ENCODE results near the gene LEPR. TPM values are rescaled to one million over a fixed set of nuclear protein-coding genes. Genes with fewer than 3 reads are reported as not detected.
"Not testable (repeated sequence)": the region's sequence is repeated elsewhere in the genome, so short reads cannot be mapped to it uniquely, and the experiment has no call there.

LEPR gene
- total RNA-seq, 1 experiment from 2014 or later, result 1.5 TPM

DNA sequence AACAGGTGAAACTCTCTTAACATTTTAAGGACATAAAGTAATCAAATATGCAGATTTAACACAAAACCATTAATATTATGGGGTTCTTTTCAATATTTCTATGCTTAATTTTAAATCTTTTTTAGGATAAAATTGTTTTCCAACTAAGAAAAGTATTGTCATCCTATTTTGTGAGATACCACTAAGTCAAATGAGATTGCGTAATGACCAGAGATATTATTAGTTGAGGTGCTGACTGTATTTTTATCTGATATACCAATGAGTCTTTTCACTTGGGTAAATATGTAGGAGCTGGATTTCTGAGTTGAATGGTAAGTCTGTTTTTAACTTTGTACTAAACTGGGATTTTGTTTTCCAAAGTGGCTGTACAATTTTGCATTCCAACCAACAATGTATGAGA lies 25.4 kb downstream of the LEPR start:
- Histone ChIP-seq H3K27me3 (ENCODE audit: low read length) (no peaks in the 10 kb centered on the region), H3K79me2 (ENCODE audit: low read length) (no peaks in the 10 kb centered on the region), H3K4me1 (ENCODE audit: low read length) (peaks cover 3% of the 10 kb centered on the region), H3K9me3 (ENCODE audit: low read length) (no peaks in the 10 kb centered on the region), H3K4me3 (ENCODE audit: low read length) (no peak overlapping the region), H3K4me2 (ENCODE audit: low read depth, low read length, poor library complexity, severe bottlenecking) (no peak overlapping the region), H4K20me1 (ENCODE audit: insufficient read depth, low read depth, low read length) (no peaks in the 10 kb centered on the region), H2AFZ (ENCODE audit: low read length) (no peak overlapping the region), H3K9ac (ENCODE audit: low read length) (no peak overlapping the region), H3K27ac (ENCODE audit: low read length) (no peak overlapping the region), H3K9me2 (replicated peaks; ENCODE audit: insufficient read depth, low read length) (no peaks in the 10 kb centered on the region), H3K36me3 (ENCODE audit: insufficient read depth, low read length) (no peaks in the 10 kb centered on the region)
- no peak for DNase-seq

GRCh38 chr1:65449214-65449823 lies 28.9 kb downstream of the LEPR start:
- H3K4me2 ChIP-seq (ENCODE audit: low read depth, low read length, poor library complexity, severe bottlenecking), result no peak overlapping the region
- no peaks in the 10 kb centered on the region for H3K4me1 ChIP-seq (ENCODE audit: low read length)
- H4K20me1 ChIP-seq (ENCODE audit: insufficient read depth, low read depth, low read length), result no peaks in the 10 kb centered on the region
- H3K4me3 ChIP-seq (ENCODE audit: low read length), result no peak overlapping the region
- H3K27me3 ChIP-seq (ENCODE audit: low read length), result no peaks in the 10 kb centered on the region
- no peaks in the 10 kb centered on the region for H3K79me2 ChIP-seq (ENCODE audit: low read length)
- no peaks in the 10 kb centered on the region for H3K36me3 ChIP-seq (ENCODE audit: insufficient read depth, low read length)
- no peak overlapping the region for H3K9ac ChIP-seq (ENCODE audit: low read length)
- no peak overlapping the region for H2AFZ ChIP-seq (ENCODE audit: low read length)
- H3K9me3 ChIP-seq (ENCODE audit: low read length), result no peaks in the 10 kb centered on the region
- H3K27ac ChIP-seq (ENCODE audit: low read length), result no peak overlapping the region
- DNase-seq, result no peak
- H3K9me2 ChIP-seq (replicated peaks; ENCODE audit: insufficient read depth, low read length), result no peaks in the 10 kb centered on the region

DNA sequence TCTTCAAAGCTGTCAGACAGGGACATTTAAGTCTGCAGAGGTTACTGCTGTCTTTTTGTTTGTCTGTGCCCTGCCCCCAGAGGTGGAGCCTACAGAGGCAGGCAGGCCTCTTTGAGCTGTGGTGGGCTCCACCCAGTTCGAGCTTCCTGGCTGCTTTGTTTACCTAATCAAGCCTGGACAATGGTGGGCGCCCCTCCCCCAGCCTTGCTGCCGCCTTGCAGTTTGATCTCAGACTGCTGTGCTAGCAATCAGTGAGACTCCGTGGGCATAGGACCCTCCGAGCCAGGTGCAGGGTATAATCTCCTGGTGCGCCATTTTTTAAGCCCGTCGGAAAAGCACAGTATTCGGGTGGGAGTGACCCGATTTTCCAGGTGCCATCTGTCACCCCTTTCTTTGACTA lies 35.2 kb downstream of the LEPR start:
- H2AFZ ChIP-seq (ENCODE audit: low read length); H3K79me2 ChIP-seq (ENCODE audit: low read length); H3K9me2 ChIP-seq (replicated peaks; ENCODE audit: insufficient read depth, low read length); H4K20me1 ChIP-seq (ENCODE audit: insufficient read depth, low read depth, low read length); H3K4me2 ChIP-seq (ENCODE audit: low read depth, low read length, poor library complexity, severe bottlenecking); H3K36me3 ChIP-seq (ENCODE audit: insufficient read depth, low read length); H3K27me3 ChIP-seq (ENCODE audit: low read length); DNase-seq; H3K27ac ChIP-seq (ENCODE audit: low read length); H3K9me3 ChIP-seq (ENCODE audit: low read length); H3K4me3 ChIP-seq (ENCODE audit: low read length); H3K9ac ChIP-seq (ENCODE audit: low read length); H3K4me1 ChIP-seq (ENCODE audit: low read length): not testable (repeated sequence)

- Histone ChIP-seq H3K27me3 (ENCODE audit: low read length) (no peaks in the 10 kb centered on the region), H3K9me2 (replicated peaks; ENCODE audit: insufficient read depth, low read length) (no peaks in the 10 kb centered on the region), H3K4me2 (ENCODE audit: low read depth, low read length, poor library complexity, severe bottlenecking) (no peak overlapping the region), H3K4me1 (ENCODE audit: low read length) (0 out of 2 replicates have a peak, but pooled peaks cover 4% of the 10 kb centered on the region), H3K36me3 (ENCODE audit: insufficient read depth, low read length) (no peaks in the 10 kb centered on the region), H3K9ac (ENCODE audit: low read length) (no peak overlapping the region), H4K20me1 (ENCODE audit: insufficient read depth, low read depth, low read length) (no peaks in the 10 kb centered on the region; the same call in 1 of the 2 replicates), H2AFZ (ENCODE audit: low read length) (no peak overlapping the region), H3K27ac (ENCODE audit: low read length) (no peak overlapping the region), H3K79me2 (ENCODE audit: low read length) (no peaks in the 10 kb centered on the region), H3K9me3 (ENCODE audit: low read length) (no peaks in the 10 kb centered on the region), H3K4me3 (ENCODE audit: low read length) (no peak overlapping the region)
- no peak for DNase-seq
These were observed 36.0 kb downstream of the LEPR start for GRCh38 chr1:65456481-65456880.

GRCh38 chr1:65457868-65458267 lies 37.4 kb downstream of the LEPR start:
- no peaks in the 10 kb centered on the region for H3K9me3 ChIP-seq (ENCODE audit: low read length)
- DNase-seq, result no peak
- H3K4me1 ChIP-seq (ENCODE audit: low read length), result 0 out of 2 replicates have a peak, but pooled peaks cover 4% of the 10 kb centered on the region
- no peak overlapping the region for H3K27ac ChIP-seq (ENCODE audit: low read length)
- H3K36me3 ChIP-seq (ENCODE audit: insufficient read depth, low read length), result no peaks in the 10 kb centered on the region
- H3K27me3 ChIP-seq (ENCODE audit: low read length), result no peaks in the 10 kb centered on the region
- H3K79me2 ChIP-seq (ENCODE audit: low read length), result no peaks in the 10 kb centered on the region
- H3K9ac ChIP-seq (ENCODE audit: low read length), result no peak overlapping the region
- no peaks in the 10 kb centered on the region for H3K9me2 ChIP-seq (replicated peaks; ENCODE audit: insufficient read depth, low read length)
- H3K4me2 ChIP-seq (ENCODE audit: low read depth, low read length, poor library complexity, severe bottlenecking), result no peak overlapping the region
- H2AFZ ChIP-seq (ENCODE audit: low read length), result no peak overlapping the region
- H4K20me1 ChIP-seq (ENCODE audit: insufficient read depth, low read depth, low read length), result no peaks in the 10 kb centered on the region; the same call in 1 of the 2 replicates
- H3K4me3 ChIP-seq (ENCODE audit: low read length), result no peak overlapping the region

DNA sequence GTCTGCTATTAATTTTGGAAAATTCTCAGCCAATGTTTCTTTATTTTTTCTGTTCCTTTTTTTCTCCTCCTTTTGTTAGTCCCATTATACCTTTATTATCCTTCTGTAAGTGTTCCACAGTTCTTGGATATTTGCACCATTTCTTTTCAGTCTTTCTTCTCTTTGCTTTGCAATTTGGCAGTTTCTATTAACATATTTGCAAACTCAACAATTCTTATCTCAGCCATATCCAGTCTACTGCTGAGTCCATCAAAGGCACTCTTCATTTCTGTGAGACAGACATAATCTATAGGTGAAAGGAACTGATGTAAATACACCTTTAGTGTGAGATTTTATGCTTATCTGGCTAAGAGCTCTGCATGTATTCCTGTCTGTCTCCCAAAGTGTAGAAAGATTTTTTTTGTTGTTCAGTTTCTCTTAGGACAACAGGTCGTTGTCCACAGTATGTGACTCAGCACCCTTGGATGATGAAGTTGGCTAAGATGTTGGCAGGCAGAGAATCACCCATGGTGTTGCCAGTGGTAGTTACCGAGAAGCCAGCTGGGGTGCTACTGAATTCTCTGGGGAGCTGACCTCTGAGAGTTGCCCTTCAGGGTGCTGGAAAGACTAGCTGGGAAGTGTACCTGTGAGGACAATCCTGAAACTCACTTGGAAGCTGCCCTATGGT lies 38.4 kb downstream of the LEPR start:
- Histone ChIP-seq H4K20me1 (ENCODE audit: insufficient read depth, low read depth, low read length) (no peaks in the 10 kb centered on the region; the same call in 1 of the 2 replicates), H3K27ac (ENCODE audit: low read length) (no peak overlapping the region), H3K4me1 (ENCODE audit: low read length) (0 out of 2 replicates have a peak, but pooled peaks cover 4% of the 10 kb centered on the region), H3K79me2 (ENCODE audit: low read length) (no peaks in the 10 kb centered on the region), H3K9ac (ENCODE audit: low read length) (no peak overlapping the region), H3K9me2 (replicated peaks; ENCODE audit: insufficient read depth, low read length) (no peaks in the 10 kb centered on the region), H3K36me3 (ENCODE audit: insufficient read depth, low read length) (no peaks in the 10 kb centered on the region), H3K4me3 (ENCODE audit: low read length) (no peak overlapping the region), H3K9me3 (ENCODE audit: low read length) (no peaks in the 10 kb centered on the region), H3K4me2 (ENCODE audit: low read depth, low read length, poor library complexity, severe bottlenecking) (no peak overlapping the region), H2AFZ (ENCODE audit: low read length) (no peak overlapping the region), H3K27me3 (ENCODE audit: low read length) (no peaks in the 10 kb centered on the region)
- no peak for DNase-seq

GRCh38 chr1:65459397-65459768 lies 38.9 kb downstream of the LEPR start:
- Histone ChIP-seq H3K4me1 (ENCODE audit: low read length) (0 out of 2 replicates have a peak, but pooled peaks cover 4% of the 10 kb centered on the region), H4K20me1 (ENCODE audit: insufficient read depth, low read depth, low read length) (no peaks in the 10 kb centered on the region; the same call in 1 of the 2 replicates), H3K4me3 (ENCODE audit: low read length) (no peak overlapping the region), H3K27me3 (ENCODE audit: low read length) (no peaks in the 10 kb centered on the region), H3K36me3 (ENCODE audit: insufficient read depth, low read length) (no peaks in the 10 kb centered on the region), H3K9me2 (replicated peaks; ENCODE audit: insufficient read depth, low read length) (no peaks in the 10 kb centered on the region), H3K9me3 (ENCODE audit: low read length) (no peaks in the 10 kb centered on the region), H3K79me2 (ENCODE audit: low read length) (no peaks in the 10 kb centered on the region), H3K27ac (ENCODE audit: low read length) (no peak overlapping the region), H3K4me2 (ENCODE audit: low read depth, low read length, poor library complexity, severe bottlenecking) (no peak overlapping the region), H2AFZ (ENCODE audit: low read length) (no peak overlapping the region), H3K9ac (ENCODE audit: low read length) (no peak overlapping the region)
- DNase-seq, result peak; percentile 71

DNA sequence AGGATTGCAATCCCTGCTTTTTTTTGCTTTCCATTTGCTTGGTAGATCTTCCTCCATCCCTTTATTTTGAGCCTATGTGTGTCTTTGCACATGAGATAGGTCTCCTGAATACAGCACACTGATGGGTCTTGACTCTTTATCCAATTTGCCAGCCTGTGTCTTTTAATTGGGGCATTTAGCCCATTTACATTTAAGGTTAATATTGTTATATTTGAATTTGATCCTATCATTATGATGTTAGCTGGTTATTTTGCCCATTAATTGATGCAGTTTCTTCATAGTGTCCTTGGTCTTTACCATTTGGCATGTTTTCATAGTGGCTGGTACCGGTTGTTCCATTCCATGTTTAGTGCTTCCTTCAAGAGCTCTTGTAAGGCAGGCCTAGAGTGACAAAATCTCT lies 45.4 kb downstream of the LEPR start:
- not testable (repeated sequence) for DNase-seq; H3K9ac ChIP-seq (ENCODE audit: low read length); H3K27ac ChIP-seq (ENCODE audit: low read length)

More for the DNA sequence above, 45.4 kb downstream of the LEPR start:
- H3K4me3 ChIP-seq (ENCODE audit: low read length); H3K4me2 ChIP-seq (ENCODE audit: low read depth, low read length, poor library complexity, severe bottlenecking); H3K79me2 ChIP-seq (ENCODE audit: low read length); H3K9me2 ChIP-seq (replicated peaks; ENCODE audit: insufficient read depth, low read length); H2AFZ ChIP-seq (ENCODE audit: low read length); H3K36me3 ChIP-seq (ENCODE audit: insufficient read depth, low read length); H3K4me1 ChIP-seq (ENCODE audit: low read length); H3K9me3 ChIP-seq (ENCODE audit: low read length); H3K27me3 ChIP-seq (ENCODE audit: low read length); H4K20me1 ChIP-seq (ENCODE audit: insufficient read depth, low read depth, low read length): not testable (repeated sequence)

All from Karpas-422 (cell line).